Measurements from ENCODE around the gene SPRED2.

DNA sequence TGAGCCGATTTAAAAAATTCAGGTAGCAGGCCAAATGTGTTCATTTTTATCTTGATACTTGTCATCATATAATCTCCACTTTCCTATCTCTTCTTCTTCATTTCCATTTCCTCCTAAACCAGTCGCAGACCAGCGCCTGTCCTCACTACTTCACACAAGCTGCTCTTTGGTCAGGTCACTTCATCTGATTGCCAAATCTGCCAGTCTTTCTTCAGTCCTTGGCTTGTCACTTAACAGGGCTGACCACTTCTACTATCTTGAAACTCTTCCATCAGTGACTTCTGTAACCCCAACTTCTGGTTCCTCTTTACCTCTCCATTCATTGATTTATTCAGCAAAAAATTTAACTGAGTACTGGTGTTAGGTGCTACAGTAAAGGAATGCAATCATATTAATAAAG, 18.0 kb upstream of the SPRED2 start:
- TF ChIP-seq MYC (IDR thresholded peaks at IDR 0.05; ENCODE audit: low read depth, low read length) (no peak), CTCF (IDR thresholded peaks at IDR 0.05; ENCODE audit: low read depth, low read length) (no peak), POLR2A (IDR thresholded peaks at IDR 0.05; ENCODE audit: extremely low read depth, insufficient read length) (no peak)
